ENCODE results near the gene PSMB9. TPM values are rescaled to one million over a fixed set of nuclear protein-coding genes. Genes with fewer than 3 reads are reported as not detected.

The PSMB9 gene
- total and polyA plus RNA-seq, 8 donors = 5.1 to 18.1 (median 7.0) TPM

DNA sequence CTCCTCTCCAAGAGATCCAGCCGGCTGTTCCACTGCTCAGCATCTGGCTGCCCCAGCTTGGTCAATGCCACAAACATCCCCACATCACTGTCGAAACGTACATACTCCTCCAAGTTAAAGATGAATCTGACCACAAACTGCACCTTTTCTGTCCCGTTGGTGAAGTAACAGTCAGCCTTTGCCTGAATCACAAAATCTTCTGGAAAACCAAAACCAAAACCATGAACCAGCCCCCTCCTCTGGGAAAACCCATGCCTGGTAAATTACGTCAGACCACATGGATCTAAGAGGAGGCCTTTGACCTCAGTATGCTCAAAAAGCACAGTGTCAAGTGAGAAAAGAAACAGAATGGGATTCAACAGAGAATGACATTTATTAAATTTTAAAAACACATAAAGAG lies 38.9 kb upstream of the PSMB9 start:
- H3K4me3 ChIP-seq = no peak overlapping the region
- H3K4me1 ChIP-seq = no peaks in the 10 kb centered on the region
- ATAC-seq = peak in 1 of 4 donors; percentile 27
- H3K27ac ChIP-seq = no peak overlapping the region
- H3K9me3 ChIP-seq = no peaks in the 10 kb centered on the region
- DNase-seq = no peak
- no peaks in the 10 kb centered on the region for H3K27me3 ChIP-seq
- WGBS, 2 donors = 74 to 76% methylated on average over 5 of the region's 5 CpGs
- TF ChIP-seq CTCF (IDR thresholded peaks at IDR 0.05) = no peak
- no peaks in the 10 kb centered on the region for H3K36me3 ChIP-seq
- intact Hi-C loops (cut with DNase I) = no loop called here
- no peak for FAIRE-seq

GRCh38 chr6:32815996-32816395 lies 38.0 kb upstream of the PSMB9 start:
- no peak overlapping the region for H3K4me3 ChIP-seq
- H3K27me3 ChIP-seq = no peaks in the 10 kb centered on the region
- intact Hi-C loops (cut with DNase I) = no loop called here
- no peaks in the 10 kb centered on the region for H3K9me3 ChIP-seq
- no peaks in the 10 kb centered on the region for H3K36me3 ChIP-seq
- 85 to 93% methylated on average over 2 of the region's 2 CpGs for WGBS, 2 donors
- DNase-seq (no peak), FAIRE-seq (no peak), ATAC-seq (no peak)
- H3K27ac ChIP-seq = no peak overlapping the region
- no peak for TF ChIP-seq CTCF (IDR thresholded peaks at IDR 0.05)
- no peaks in the 10 kb centered on the region for H3K4me1 ChIP-seq

GRCh38 chr6:32816746-32817204 lies 37.2 kb upstream of the PSMB9 start, which contains the start of gene HLA-DOB:
TSS of gene HLA-DOB (minus strand) at chr6:32817002. CDS start at chr6:32816951, 51 bp downstream.
- no peak for FAIRE-seq
- Histone ChIP-seq H3K4me3 (no peak within 1 kb of the TSS), H3K36me3 (no peaks in the 10 kb centered on the region), H3K27me3 (no peaks in the 10 kb centered on the region), H3K9me3 (no peaks in the 10 kb centered on the region), H3K27ac (no peak within 1 kb of the TSS), H3K4me1 (no peaks in the 10 kb centered on the region)
- peak in 3 of 4 donors; percentile 53 to 76 (median 59) for ATAC-seq
- DNase-seq = no peak
- no peak for TF ChIP-seq CTCF (IDR thresholded peaks at IDR 0.05)
- intact Hi-C loops (cut with DNase I) = no loop called here
- WGBS, 2 donors = 45 to 55% methylated on average over 3 of the region's 3 CpGs

DNA sequence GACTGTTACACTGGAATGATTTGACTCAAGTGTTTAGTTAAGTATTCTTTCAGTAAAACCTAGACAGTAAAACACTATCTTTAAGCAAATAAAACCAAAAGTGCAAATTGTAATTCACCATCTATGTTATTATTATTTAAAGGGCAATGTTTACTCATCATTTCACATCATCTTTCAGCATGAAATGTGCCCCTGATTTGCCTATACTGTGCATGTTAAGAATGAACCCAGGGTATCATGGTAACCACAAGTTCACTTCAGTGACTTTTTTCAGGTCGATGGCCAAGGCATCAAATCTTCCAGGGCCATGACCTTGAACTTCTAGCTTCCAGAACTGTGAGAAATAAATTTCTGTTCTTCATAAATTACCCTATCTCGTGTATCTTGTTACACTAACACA lies 35.1 kb upstream of the PSMB9 start:
- H3K4me3 ChIP-seq = no peak overlapping the region
- H3K27ac ChIP-seq = no peak overlapping the region
- no peak for ATAC-seq
- H3K9me3 ChIP-seq = no peaks in the 10 kb centered on the region
- WGBS, 2 donors = 45 to 65% methylated on average over 2 of the region's 2 CpGs
- intact Hi-C loops (cut with DNase I) = no loop called here
- H3K36me3 ChIP-seq = no peaks in the 10 kb centered on the region
- H3K4me1 ChIP-seq = no peaks in the 10 kb centered on the region
- DNase-seq = no peak
- FAIRE-seq = no peak
- no peak for TF ChIP-seq CTCF (IDR thresholded peaks at IDR 0.05)
- H3K27me3 ChIP-seq = no peaks in the 10 kb centered on the region

- H3K4me3 ChIP-seq = no peak overlapping the region
- FAIRE-seq = no peak
- no peak for DNase-seq
- H3K36me3 ChIP-seq = no peaks in the 10 kb centered on the region
- intact Hi-C loops (cut with DNase I) = no loop called here
- H3K9me3 ChIP-seq = no peaks in the 10 kb centered on the region
- H3K27me3 ChIP-seq = no peaks in the 10 kb centered on the region
- no peak for ATAC-seq
- 58 to 59% methylated on average over 3 of the region's 3 CpGs for WGBS, 2 donors
- H3K4me1 ChIP-seq = no peaks in the 10 kb centered on the region
- no peak for TF ChIP-seq CTCF (IDR thresholded peaks at IDR 0.05)
- H3K27ac ChIP-seq = no peak overlapping the region
These were observed 34.3 kb upstream of the PSMB9 start for GRCh38 chr6:32819729-32820128.
